Natural killer cell (primary cell): ENCODE results near the gene PPARG. TPM values are rescaled to one million over a fixed set of nuclear protein-coding genes. Genes with fewer than 3 reads are reported as not detected.

Experiments used
- ATAC-seq, 3 donors: fragments of 150-1000 bp in 2 of 3; fragments of 200-7000 bp in 1 of 3; cut with Tn5 transposase; 1 replicate in 1 of 3; 2 replicates in 2 of 3; pipeline ENCODE4 v1.10.0; 2021; ENCODE audit warnings: mild to moderate bottlenecking in 2 of 3, moderate library complexity in 2 of 3
- DNase-seq, 2 donors: peaks; one replicate each; pipeline versions ENCODE4 v3.0.0 to v3.0.0-alpha.2; 2013 to 2021; ENCODE audit warnings: mixed read lengths in 1 of 2
- H3K27ac ChIP-seq: one replicate; pipeline ENCODE4 v1.5.1; 2013; ENCODE audit warnings: mild to moderate bottlenecking, low read length
- H3K27me3 ChIP-seq: one replicate; pipeline ENCODE4 v1.6.1; 2013; ENCODE audit warnings: low read length; ENCODE audit not compliant: control insufficient read depth, insufficient read depth
- H3K36me3 ChIP-seq: one replicate; pipeline ENCODE4 v1.6.1; 2013; ENCODE audit warnings: low read length; ENCODE audit not compliant: control insufficient read depth, insufficient read depth
- H3K4me1 ChIP-seq: one replicate; pipeline ENCODE4 v1.6.1; 2013; ENCODE audit warnings: low read length; ENCODE audit not compliant: control insufficient read depth, insufficient read depth
- H3K4me3 ChIP-seq: one replicate; pipeline ENCODE4 v1.5.1; 2013; ENCODE audit warnings: low read length
- H3K9me3 ChIP-seq: one replicate; pipeline ENCODE4 v1.6.1; 2013; ENCODE audit warnings: low read length; ENCODE audit not compliant: control insufficient read depth, insufficient read depth
- H3K27ac Mint-ChIP-seq, 2 donors: one replicate each; pipeline ENCODE4 v1.8.0; 2022; ENCODE audit warnings: mild to moderate bottlenecking in 2 of 2, mixed read lengths in 2 of 2, moderate library complexity in 1 of 2
- H3K27me3 Mint-ChIP-seq, 2 donors: one replicate each; pipeline ENCODE4 v1.8.0; 2022; ENCODE audit warnings: low read depth in 2 of 2, mixed read lengths in 2 of 2
- H3K36me3 Mint-ChIP-seq: one replicate; pipeline ENCODE4 v1.8.0; 2022; ENCODE audit warnings: mixed read lengths
- H3K4me1 Mint-ChIP-seq, 2 donors: one replicate each; pipeline ENCODE4 v1.8.0; 2022; ENCODE audit warnings: mixed read lengths in 2 of 2
- H3K4me3 Mint-ChIP-seq: one replicate; pipeline ENCODE4 v1.8.0; 2022; ENCODE audit warnings: mild to moderate bottlenecking, moderate library complexity, mixed read lengths
- H3K9me3 Mint-ChIP-seq, 2 donors: one replicate each; pipeline ENCODE4 v1.8.0; 2022; ENCODE audit warnings: mixed read lengths in 2 of 2
- CTCF ChIP-seq: fragments of 200-600 bp; IDR thresholded peaks from one replicate; pipeline ENCODE4 v1.8.0; 2022; ENCODE audit warnings: antibody characterized with exemption
- WGBS: methylation state at CpG from one replicate; pipeline ENCODE4 v1.1.7; 2013; ENCODE audit warnings: missing lambda C conversion rate; ENCODE audit not compliant: insufficient coverage; 5-methylcytosine and 5-hydroxymethylcytosine counted together
- intact Hi-C: fragments of 100-400 bp; cut with micrococcal nuclease; formaldehyde crosslinking; loops from one replicate; pipeline ENCODE4 v1.14.2; 2022
- total RNA-seq, 4 donors: library from RNA; stranded (reverse); fragments of 120-200 nt in 1 of 4; gene quantifications; one replicate each; pipeline versions ENCODE4 v1.2.3 to v1.2.4, GENCODE V29; 2013 to 2022

The PPARG gene
- total RNA-seq, 3 donors from 2014 or later (not counting 1 experiment from before 2014, with no cell fraction given), result 0.21 TPM; not detected in 2

GRCh38 chr3:12451481-12451880 lies 162.6 kb downstream of the PPARG start:
- Mint-ChIP-seq H3K4me3 (no peak overlapping the region), H3K4me1 (no peaks in the 10 kb centered on the region), H3K27ac (no peak overlapping the region), H3K9me3 (no peaks in the 10 kb centered on the region), H3K27me3 (no peaks in the 10 kb centered on the region), H3K36me3 (no peaks in the 10 kb centered on the region)
- Histone ChIP-seq H3K4me3 (no peak overlapping the region), H3K9me3 (no peaks in the 10 kb centered on the region), H3K4me1 (no peaks in the 10 kb centered on the region), H3K36me3 (no peaks in the 10 kb centered on the region), H3K27me3 (no peaks in the 10 kb centered on the region), H3K27ac (no peak overlapping the region)
- 93% methylated on average over 5 of the region's 5 CpGs for WGBS
- no peak for ATAC-seq
- DNase-seq, result no peak
- intact Hi-C loops, result no loop called here
- TF ChIP-seq CTCF, result no peak

GRCh38 chr3:12451960-12452359 lies 163.1 kb downstream of the PPARG start:
- Mint-ChIP-seq H3K27me3 (no peaks in the 10 kb centered on the region), H3K4me3 (no peak overlapping the region), H3K36me3 (no peaks in the 10 kb centered on the region), H3K27ac (no peak overlapping the region), H3K4me1 (no peaks in the 10 kb centered on the region), H3K9me3 (no peaks in the 10 kb centered on the region)
- no peak for DNase-seq
- H3K27me3 ChIP-seq, result no peaks in the 10 kb centered on the region
- intact Hi-C loops, result no loop called here
- no peak for TF ChIP-seq CTCF
- no peaks in the 10 kb centered on the region for H3K36me3 ChIP-seq
- H3K27ac ChIP-seq, result no peak overlapping the region
- H3K9me3 ChIP-seq, result no peaks in the 10 kb centered on the region
- no peaks in the 10 kb centered on the region for H3K4me1 ChIP-seq
- no peak overlapping the region for H3K4me3 ChIP-seq
- no peak for ATAC-seq
- WGBS, result 93% methylated on average over 1 of the region's 1 CpG

GRCh38 chr3:12452361-12453330 lies 163.8 kb downstream of the PPARG start:
- intact Hi-C loops, result no loop called here
- Histone ChIP-seq H3K4me1 (no peaks in the 10 kb centered on the region), H3K9me3 (no peaks in the 10 kb centered on the region), H3K4me3 (no peak overlapping the region), H3K27me3 (no peaks in the 10 kb centered on the region), H3K27ac (no peak overlapping the region), H3K36me3 (no peaks in the 10 kb centered on the region)
- DNase-seq, result no peak
- H3K36me3 Mint-ChIP-seq, result no peaks in the 10 kb centered on the region
- H3K4me3 Mint-ChIP-seq, result no peak overlapping the region
- WGBS, result 93% methylated on average over 12 of the region's 12 CpGs
- no peak overlapping the region for H3K27ac Mint-ChIP-seq
- H3K4me1 Mint-ChIP-seq, result no peaks in the 10 kb centered on the region
- no peaks in the 10 kb centered on the region for H3K9me3 Mint-ChIP-seq
- H3K27me3 Mint-ChIP-seq, result no peaks in the 10 kb centered on the region
- no peak for TF ChIP-seq CTCF
- ATAC-seq, result no peak
